GM18498 (cell line): ENCODE results near the gene CASP1.

ENCODE experiments used
- ATAC-seq: cut with Tn5 transposase; IDR thresholded peaks from one replicate; pipeline ENCODE4 v1.9.1; 2021; ENCODE audit warnings: mild to moderate bottlenecking, moderate library complexity; ENCODE audit not compliant: unreplicated experiment

The CASP1 gene

DNA sequence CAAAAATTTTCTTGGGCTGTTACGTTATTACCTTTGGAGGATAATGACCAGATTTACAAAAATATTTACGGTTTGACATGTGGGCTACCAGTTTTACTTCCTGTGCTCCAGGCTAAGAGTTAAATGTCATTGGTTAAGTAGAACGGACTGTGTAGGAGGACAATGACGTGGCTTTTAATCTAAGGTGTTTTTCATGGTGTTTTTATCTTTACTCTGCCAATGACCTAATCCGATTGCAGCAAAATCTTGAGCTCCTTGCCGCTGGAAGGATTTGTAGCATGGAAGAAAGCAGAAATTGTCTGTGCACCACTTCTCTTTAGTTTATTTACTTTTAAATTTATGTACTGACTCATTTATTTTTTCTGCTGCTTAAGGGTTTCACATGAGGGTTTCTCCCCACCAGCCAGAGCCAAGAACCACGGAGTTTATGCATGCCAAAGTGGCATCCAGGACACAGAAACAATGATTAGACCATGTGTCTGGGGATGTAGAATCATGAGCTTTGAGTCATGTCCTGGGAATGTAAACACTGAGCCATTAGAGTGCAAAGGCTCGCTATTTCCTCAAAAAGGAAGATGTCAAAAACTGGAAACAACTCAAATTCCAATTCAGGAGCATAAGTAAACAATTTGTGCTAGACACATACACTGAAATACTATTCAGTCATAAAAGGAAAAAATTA is 12.1 kb upstream of the CASP1 start:
- ATAC-seq = no peak

- no peak for ATAC-seq
These were observed 10.8 kb upstream of the CASP1 start for GRCh38 chr11:105045676-105046296.

DNA sequence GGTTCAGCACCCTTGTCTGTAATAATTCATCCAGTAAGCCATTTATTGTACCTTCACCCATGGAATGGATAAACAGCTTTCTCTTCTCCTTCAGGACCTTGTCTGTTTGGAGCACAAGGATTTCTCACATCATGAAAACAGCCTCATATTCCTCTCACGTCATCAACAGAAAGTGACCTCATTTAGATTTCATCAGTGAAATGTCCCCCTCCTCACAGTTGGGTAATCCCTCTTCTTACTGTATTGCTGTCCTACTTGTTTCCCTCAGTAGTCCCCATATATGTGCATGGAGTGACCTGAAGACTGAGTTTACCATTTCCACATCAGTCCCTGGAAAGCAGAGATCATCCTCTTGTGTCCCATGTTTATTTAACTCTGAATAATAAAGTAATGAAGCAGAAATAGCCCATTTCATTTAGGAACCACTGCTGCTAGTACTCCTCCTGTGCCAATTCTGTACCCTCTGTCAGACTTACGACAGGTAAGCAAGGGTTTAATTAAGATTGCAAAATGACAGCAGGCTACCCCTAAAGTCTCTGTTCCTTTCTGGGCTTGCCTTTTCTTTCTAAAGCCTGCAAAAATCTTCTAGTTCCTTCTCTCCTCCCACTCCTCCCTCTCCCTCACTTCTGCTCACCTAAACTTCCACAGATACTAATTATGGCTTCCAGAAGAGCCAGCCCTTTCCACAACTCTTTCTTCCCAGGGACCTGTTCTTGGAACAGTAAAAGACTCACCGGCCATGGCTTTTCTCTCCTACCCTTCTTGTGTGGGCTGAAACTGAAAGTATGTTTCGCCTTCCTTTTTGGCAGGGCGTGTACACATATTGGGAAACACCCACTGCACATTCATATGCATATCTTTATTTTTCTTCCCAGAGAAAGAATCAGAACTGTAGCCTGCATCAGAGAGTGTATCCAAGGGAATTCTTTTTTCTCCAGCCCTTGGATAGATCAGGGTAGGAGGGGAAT is 9.9 kb upstream of the CASP1 start, which contains the start of gene CARD16:
CARD16 (minus strand) TSS at position 779 of the 968 bp plus-strand sequence; CDS start at position 741, 38 bp downstream.
- ATAC-seq = peak; percentile 100

DNA sequence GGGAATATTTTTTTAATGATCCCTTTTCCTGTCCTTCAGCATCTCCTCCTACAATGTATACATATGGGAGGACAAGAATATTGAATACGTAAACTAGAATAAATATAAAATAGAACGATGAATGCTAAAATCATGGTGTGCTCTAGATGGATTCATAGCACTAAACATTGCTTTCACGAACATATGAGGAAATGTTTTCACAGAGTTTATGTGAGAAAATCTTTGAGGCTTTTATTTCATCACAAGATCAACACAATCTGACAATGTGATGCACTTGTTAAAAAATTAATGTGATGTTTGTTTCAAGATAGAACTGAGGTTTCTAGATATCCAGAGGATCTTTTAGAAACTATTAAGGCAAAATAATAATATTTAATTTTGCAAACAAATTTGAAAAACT is 7.2 kb upstream of the CASP1 start:
- no peak for ATAC-seq

- no peak for ATAC-seq
These were observed 5.8 kb upstream of the CASP1 start for GRCh38 chr11:105040703-105041102.

GRCh38 chr11:105034388-105034787 is 556 bp downstream of the CASP1 start:
- peak; percentile 7 for ATAC-seq

DNA sequence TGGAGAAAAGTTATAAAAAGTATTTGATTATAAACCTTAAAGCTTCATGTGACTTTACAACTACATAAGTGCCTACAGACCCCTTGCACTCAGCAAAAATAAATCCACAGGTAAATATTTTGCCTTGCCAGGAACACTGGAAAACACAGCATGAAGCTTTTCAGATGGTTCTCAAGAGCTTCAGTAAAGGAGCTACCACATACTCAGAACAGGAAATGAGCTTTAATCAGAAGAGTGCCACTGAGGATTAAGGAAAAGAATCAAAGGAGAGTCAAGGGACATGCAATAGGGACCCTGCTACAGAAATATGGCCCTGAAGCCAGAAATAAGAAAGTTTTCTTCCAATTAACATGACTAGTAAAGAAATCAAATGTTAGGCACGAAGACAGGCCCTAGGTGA is 1.2 kb downstream of the CASP1 start:
- ATAC-seq = peak; percentile 34

DNA sequence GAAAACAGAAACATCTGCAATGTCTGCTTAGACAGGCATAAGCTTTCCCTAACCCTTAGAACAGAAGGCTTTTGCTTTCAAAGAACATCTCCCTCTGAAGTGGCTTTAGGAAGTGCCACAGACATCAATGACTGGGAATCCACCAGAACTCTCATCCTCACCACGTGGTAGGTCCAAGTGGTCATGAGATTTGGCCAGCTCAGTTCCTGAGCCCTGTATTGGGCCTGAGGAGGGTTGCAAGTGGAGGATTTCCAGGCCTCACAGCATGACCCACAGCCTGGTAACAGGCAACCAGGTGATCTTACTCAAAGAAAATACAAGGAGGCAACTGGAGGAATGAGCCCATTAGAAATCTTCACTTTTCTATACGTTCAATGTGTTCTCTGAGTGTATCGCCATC is 1.6 kb downstream of the CASP1 start:
- ATAC-seq = no peak

- ATAC-seq = no peak
These were observed 2.4 kb downstream of the CASP1 start for GRCh38 chr11:105032495-105032894.

DNA sequence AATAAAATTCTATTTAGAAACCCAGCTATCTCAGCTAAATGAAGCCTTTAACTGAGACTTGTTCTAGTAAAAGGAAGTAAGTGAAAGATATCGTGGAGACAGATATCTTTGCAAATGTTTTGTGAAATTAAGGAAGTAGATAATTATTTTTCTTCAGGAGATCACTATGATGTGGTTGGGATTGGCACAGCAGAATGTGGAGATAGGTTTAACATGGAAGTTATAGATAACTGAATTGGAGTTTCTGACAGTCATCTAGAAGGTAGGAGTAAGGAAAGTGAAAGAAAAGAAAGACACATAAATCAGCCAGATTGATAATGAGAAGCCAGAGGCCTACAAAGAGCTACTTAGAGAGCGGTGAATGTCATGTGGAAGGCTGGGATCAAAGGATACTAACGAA is 7.3 kb downstream of the CASP1 start:
- ATAC-seq = no peak

DNA sequence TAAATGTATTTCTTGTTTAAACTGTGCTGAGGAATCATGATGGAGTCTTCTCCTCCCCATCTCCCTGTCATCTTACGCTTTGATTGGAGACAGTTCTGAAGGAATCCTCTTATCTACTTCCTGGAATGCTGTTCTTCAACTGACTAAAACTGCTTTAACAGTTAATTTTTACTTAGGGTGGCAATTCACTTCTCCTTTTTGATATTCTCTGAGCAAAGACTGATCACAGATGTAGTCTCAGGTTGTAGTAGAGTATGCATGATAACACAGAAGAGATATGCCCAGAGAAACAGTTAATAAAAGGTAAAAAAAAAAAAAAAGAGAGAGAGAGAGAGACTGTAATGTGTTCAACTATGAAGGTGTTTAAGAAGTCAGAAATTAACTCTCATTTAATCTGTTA is 10.6 kb downstream of the CASP1 start:
- no peak for ATAC-seq

- no peak for ATAC-seq
These were observed 11.9 kb downstream of the CASP1 start, which contains the start of gene CASP5 for GRCh38 chr11:105023003-105023402. Gene CASP5 (minus strand): TSS chr11:105023168. CDS start chr11:105023136, 32 bp downstream.

GRCh38 chr11:105022527-105022926 is 12.4 kb downstream of the CASP1 start:
- no peak for ATAC-seq

GRCh38 chr11:105007463-105007862 is 27.5 kb downstream of the CASP1 start:
- no peak for ATAC-seq

- ATAC-seq = no peak
These were observed 29.5 kb downstream of the CASP1 start for GRCh38 chr11:105005451-105005845.

DNA sequence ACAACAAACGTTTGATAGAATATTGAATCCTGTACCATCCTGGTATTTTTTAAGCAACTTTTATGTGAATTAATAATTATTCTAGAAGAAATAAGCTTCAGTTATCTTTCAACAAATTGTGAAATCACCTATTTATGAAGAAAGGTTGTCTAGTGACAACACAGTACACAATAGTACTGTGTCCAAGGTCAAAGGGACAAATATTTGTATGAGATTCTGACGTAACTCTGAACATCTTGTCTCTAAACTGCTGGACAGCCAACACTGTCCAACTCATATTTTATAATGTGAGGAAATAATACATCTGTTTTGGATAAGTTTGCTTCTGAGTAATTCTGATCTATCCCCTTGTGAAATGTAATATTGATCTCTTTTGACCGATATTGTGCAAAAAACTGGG is 30.9 kb downstream of the CASP1 start:
- ATAC-seq = no peak

GRCh38 chr11:105003151-105003550 is 31.8 kb downstream of the CASP1 start:
- no peak for ATAC-seq

DNA sequence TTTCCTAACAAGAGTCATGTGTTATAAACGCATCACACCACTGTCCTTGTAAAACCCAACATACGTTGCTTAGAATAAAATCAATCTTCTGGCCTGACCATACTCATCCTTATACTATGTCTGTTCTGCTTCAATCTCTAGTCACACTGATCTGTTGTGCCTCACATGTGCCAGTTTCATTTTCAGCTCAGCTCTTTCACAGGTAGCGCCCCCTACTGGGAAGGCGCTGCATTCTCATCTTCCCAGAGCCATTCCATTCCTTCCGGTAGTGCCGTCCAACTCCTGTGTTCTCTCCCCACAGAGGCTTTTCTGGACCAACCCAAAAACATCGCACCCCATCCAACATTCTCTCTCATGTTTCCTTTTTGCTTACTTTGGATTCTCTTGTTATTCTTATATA is 34.1 kb downstream of the CASP1 start:
- ATAC-seq = peak; percentile 87

GRCh38 chr11:105000167-105000566 is 34.8 kb downstream of the CASP1 start:
- no peak for ATAC-seq

DNA sequence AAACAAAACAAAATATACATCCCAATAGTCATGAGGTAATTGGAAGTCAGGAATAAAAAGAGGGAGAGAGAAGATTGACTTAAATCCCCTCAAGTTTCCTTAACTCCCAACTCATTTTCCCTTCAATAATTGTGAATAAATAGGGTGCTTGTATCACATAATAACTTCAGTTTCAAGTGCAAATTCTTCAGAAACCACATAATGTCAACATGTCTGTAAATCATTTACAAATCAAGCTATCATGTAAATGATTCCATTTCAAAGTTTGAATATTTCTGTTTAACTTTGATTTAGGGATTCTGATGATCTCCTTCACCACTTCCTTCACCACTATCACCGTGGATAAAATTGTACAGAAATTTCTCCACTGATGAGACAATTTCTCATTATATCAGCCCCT is 35.2 kb downstream of the CASP1 start:
- no peak for ATAC-seq

GRCh38 chr11:104997288-104997687 is 37.7 kb downstream of the CASP1 start:
- ATAC-seq = no peak
